ENCODE data around the gene LUM.

DNA sequence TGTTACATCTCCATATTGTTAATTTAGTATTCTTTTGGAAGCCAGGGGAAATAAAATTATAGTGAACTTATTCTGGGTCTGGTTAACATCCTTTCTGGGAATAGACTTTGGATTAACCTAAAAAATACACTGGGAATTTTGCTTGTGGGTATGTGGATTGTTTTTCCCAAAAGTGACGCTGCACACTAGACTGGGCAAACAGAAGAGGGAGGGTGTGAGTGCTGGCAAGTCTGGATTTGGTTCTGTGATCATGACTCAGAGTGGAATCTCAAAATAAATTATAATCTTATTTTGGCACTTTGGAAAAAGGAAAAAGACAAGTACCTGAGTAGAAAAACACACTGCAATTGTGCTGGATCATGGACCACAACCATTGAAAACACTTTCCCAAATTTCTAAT, 15.2 kb upstream of the LUM start:
- TF ChIP-seq, protein P1, sequence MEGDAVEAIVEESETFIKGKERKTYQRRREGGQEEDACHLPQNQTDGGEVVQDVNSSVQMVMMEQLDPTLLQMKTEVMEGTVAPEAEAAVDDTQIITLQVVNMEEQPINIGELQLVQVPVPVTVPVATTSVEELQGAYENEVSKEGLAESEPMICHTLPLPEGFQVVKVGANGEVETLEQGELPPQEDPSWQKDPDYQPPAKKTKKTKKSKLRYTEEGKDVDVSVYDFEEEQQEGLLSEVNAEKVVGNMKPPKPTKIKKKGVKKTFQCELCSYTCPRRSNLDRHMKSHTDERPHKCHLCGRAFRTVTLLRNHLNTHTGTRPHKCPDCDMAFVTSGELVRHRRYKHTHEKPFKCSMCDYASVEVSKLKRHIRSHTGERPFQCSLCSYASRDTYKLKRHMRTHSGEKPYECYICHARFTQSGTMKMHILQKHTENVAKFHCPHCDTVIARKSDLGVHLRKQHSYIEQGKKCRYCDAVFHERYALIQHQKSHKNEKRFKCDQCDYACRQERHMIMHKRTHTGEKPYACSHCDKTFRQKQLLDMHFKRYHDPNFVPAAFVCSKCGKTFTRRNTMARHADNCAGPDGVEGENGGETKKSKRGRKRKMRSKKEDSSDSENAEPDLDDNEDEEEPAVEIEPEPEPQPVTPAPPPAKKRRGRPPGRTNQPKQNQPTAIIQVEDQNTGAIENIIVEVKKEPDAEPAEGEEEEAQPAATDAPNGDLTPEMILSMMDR (IDR thresholded peaks at IDR 0.05), result no peak
- TF ChIP-seq POLR2A (IDR thresholded peaks at IDR 0.05), result no peak

Measured in body of pancreas (tissue), 4 donors.